Panc1 (cell line): ENCODE results near the gene CD22. TPM values are rescaled to one million over a fixed set of nuclear protein-coding genes. Genes with fewer than 3 reads are reported as not detected.

Experiments
- ATAC-seq: fragments of 200-7000 bp; cut with Tn5 transposase; 2 replicates; pipeline ENCODE4 v1.9.1; 2020; ENCODE audit warnings: mild to moderate bottlenecking, moderate library complexity
- BruUV-seq: library from RNA; stranded (reverse); fragments of 400-500 nt; replicated peaks from 2 replicates; lab custom pipeline; 2021; lab: Mats Ljungman, UMichigan
- CTCF ChIA-PET: fragments of 300-600 bp; sonication (Branson Sonifier 250); formaldehyde crosslinking; loops from one replicate; lab custom pipeline; 2022; ENCODE audit warnings: antibody characterized with exemption; lab: Charles Lee
- POLR2A ChIA-PET: fragments of 300-600 bp; sonication (Branson Sonifier 250); formaldehyde crosslinking; loops from one replicate; lab custom pipeline; 2022; ENCODE audit warnings: antibody characterized with exemption; lab: Charles Lee
- DNase-seq: peaks from one replicate; pipeline ENCODE4 v3.0.0-alpha.2; 2010; ENCODE audit warnings: low read depth, low spot score
- H3K27ac ChIP-seq: 2 replicates; pipeline ENCODE4 v1.5.1; 2011; ENCODE audit warnings: mild to moderate bottlenecking, low read length, inconsistent platforms
- H3K27me3 ChIP-seq: fragments of 200-500 bp; sonication (Bioruptor generic); 2 replicates; pipeline ENCODE4 v1.6.0; 2014; ENCODE audit warnings: low read length, inconsistent platforms; ENCODE audit not compliant: control insufficient read depth, insufficient read depth
- H3K36me3 ChIP-seq: fragments of 200-500 bp; sonication (Bioruptor generic); 2 replicates; pipeline ENCODE4 v1.5.1; 2014; ENCODE audit warnings: inconsistent platforms, mild to moderate bottlenecking, low read length, moderate library complexity; ENCODE audit not compliant: control insufficient read depth, insufficient read depth
- H3K4me1 ChIP-seq: 2 replicates; pipeline ENCODE4 v1.5.1; 2011; ENCODE audit warnings: inconsistent platforms, mild to moderate bottlenecking, low read length, moderate library complexity; ENCODE audit not compliant: control insufficient read depth, insufficient read depth
- H3K4me3 ChIP-seq, 2 experiments: 2 replicates each; pipeline ENCODE4 v1.5.1; 2011 to 2012; ENCODE audit warnings: low read depth in 2 of 2, low read length in 2 of 2, mild to moderate bottlenecking in 2 of 2, inconsistent platforms in 1 of 2, moderate library complexity in 1 of 2
- H3K9me3 ChIP-seq: fragments of 200-500 bp; sonication (Bioruptor generic); 2 replicates; pipeline ENCODE4 v1.5.1; 2014; ENCODE audit warnings: low read depth, mild to moderate bottlenecking, inconsistent platforms, low read length, moderate library complexity; ENCODE audit not compliant: control insufficient read depth, insufficient read depth
- POLR2AphosphoS5 ChIP-seq: IDR thresholded peaks from 2 replicates; pipeline ENCODE4 v1.6.1; 2012; ENCODE audit warnings: mild to moderate bottlenecking, low read depth, low read length, moderate library complexity
- SIN3A ChIP-seq: IDR thresholded peaks from 2 replicates; pipeline ENCODE4 v1.6.1; 2012; ENCODE audit warnings: low read depth, mild to moderate bottlenecking, low read length, moderate library complexity, borderline replicate concordance; ENCODE audit not compliant: insufficient read depth
- TCF7L2 ChIP-seq: IDR thresholded peaks from 2 replicates; pipeline ENCODE4 v1.6.1; 2011; ENCODE audit warnings: mild to moderate bottlenecking, low read depth, low read length, inconsistent platforms
- in situ Hi-C: cut with HindIII; loops from 2 replicates; pipeline ENCODE4 v1.10.0; 2016; ENCODE audit warnings: low sequenced_read_pairs, low pct_unique_long_range_greater_than_20kb
- intact Hi-C: fragments of 100-400 bp; cut with micrococcal nuclease; formaldehyde crosslinking; loops from one replicate; pipeline ENCODE4 v1.10.0; 2022; ENCODE audit not compliant: unreplicated experiment
- total RNA-seq: library from RNA; stranded (reverse); gene quantifications from one replicate; pipeline ENCODE4 v1.2.1, GENCODE V29; 2021; ENCODE audit not compliant: unreplicated experiment
- TF ChIP-seq, protein P1 (sequence below): fragments of 450-650 bp; IDR thresholded peaks from 2 replicates; pipeline ENCODE4 v1.5.1; 2017; ENCODE audit warnings: mild to moderate bottlenecking
- TF ChIP-seq, protein P2 (sequence below), 2 experiments: IDR thresholded peaks; 2 replicates each; pipeline ENCODE4 v1.6.1; 2011 to 2012; ENCODE audit warnings: low read depth in 2 of 2, control low read depth in 1 of 2, low read length in 1 of 2, mild to moderate bottlenecking in 1 of 2, moderate library complexity in 1 of 2; ENCODE audit not compliant: insufficient read depth in 1 of 2

CD22 gene
- total RNA-seq, 1 experiment from 2014 or later, result 0.74 TPM

DNA sequence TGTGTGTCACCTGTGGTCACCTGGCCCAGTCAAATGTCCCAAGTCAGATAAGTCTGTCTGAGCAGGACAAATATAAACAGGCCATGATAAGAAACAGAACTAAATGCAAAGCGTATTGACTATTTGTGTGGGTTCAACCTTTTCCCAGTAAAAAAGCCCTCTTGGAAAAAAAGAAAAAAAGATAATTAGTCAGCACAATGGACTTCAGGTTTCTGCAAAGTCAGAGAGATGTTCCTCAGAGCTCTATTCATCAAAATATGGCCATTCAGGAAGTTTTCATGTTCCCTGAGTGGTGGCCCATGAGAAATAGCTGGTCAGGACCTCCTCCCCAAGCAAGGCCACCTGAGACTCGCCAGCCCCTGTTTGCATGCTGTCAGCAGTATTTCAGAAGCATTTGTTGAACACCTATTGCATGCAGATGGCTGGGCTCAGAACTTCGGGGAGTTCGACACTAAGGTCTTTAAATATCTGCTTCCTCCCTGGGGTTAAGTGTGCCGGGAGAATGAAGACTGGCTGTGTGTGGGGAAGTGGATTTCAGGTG lies 32.0 kb downstream of the CD22 start:
- DNase-seq, result no peak
- no peak for TF ChIP-seq POLR2AphosphoS5
- TF ChIP-seq SIN3A, result no peak
- TF ChIP-seq, protein P1, sequence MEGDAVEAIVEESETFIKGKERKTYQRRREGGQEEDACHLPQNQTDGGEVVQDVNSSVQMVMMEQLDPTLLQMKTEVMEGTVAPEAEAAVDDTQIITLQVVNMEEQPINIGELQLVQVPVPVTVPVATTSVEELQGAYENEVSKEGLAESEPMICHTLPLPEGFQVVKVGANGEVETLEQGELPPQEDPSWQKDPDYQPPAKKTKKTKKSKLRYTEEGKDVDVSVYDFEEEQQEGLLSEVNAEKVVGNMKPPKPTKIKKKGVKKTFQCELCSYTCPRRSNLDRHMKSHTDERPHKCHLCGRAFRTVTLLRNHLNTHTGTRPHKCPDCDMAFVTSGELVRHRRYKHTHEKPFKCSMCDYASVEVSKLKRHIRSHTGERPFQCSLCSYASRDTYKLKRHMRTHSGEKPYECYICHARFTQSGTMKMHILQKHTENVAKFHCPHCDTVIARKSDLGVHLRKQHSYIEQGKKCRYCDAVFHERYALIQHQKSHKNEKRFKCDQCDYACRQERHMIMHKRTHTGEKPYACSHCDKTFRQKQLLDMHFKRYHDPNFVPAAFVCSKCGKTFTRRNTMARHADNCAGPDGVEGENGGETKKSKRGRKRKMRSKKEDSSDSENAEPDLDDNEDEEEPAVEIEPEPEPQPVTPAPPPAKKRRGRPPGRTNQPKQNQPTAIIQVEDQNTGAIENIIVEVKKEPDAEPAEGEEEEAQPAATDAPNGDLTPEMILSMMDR, result no peak
- BruUV-seq, result no TSS peak
- CTCF ChIA-PET, result no interaction called here
- Histone ChIP-seq H3K4me3 (no peak overlapping the region), H3K4me1 (no peaks in the 10 kb centered on the region), H3K27ac (no peak overlapping the region), H3K9me3 (no peaks in the 10 kb centered on the region), H3K27me3 (peaks cover 2% of the 10 kb centered on the region; the same call in 1 of the 2 replicates), H3K36me3 (no peaks in the 10 kb centered on the region)
- no peak for ATAC-seq
- in situ Hi-C loops, result no loop called here
- intact Hi-C loops, result no loop called here
- POLR2A ChIA-PET, result no interaction called here

DNA sequence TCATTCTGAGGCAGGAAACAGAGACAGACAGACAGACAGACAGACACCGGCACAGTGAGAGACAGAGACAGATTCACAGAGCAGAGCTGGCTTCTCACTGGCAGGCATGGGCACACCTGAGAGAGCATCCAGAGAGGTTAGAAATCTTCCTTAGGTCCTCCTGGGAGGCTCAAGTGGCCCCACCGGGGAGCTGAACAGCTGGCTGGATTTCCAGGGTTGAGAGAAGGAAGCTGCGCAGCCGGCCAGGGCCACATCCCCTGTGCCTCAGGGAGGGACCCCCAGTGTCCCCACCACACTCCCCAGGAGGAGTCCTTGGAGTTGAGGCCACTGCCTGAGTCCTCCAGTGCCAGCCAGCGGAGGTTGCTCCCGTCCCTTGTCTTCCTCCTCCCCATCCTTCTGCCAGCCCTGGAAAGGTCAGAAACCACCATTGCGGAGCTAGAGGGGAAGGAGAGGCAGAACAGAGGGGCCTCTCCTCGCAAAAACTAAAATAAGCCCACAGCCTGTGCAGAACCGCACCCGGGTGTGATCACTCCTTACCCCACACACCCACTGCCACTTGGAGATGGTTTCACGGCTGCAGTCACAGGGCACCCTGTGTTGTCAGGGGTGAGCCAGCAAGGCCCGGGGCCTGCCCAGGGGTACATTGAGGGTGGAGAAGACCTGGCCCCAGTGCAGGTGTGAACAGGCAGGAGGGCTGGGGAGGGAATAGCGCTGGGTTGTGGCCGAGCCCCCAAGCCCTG lies 33.4 kb downstream of the CD22 start:
- H3K4me3 ChIP-seq, result no peak overlapping the region
- POLR2A ChIA-PET, result no interaction called here

More for the DNA sequence above, 33.4 kb downstream of the CD22 start:
- in situ Hi-C loops, result no loop called here
- intact Hi-C loops, result no loop called here
- no peak for ATAC-seq
- no peaks in the 10 kb centered on the region for H3K36me3 ChIP-seq
- BruUV-seq, result no TSS peak
- no peak overlapping the region for H3K27ac ChIP-seq
- H3K9me3 ChIP-seq, result no peaks in the 10 kb centered on the region
- CTCF ChIA-PET, result no interaction called here
- H3K27me3 ChIP-seq, result peaks cover 2% of the 10 kb centered on the region; the same call in 1 of the 2 replicates
- H3K4me1 ChIP-seq, result no peaks in the 10 kb centered on the region
- TF ChIP-seq SIN3A, result no peak
- TF ChIP-seq, protein P1, result no peak
- no peak for TF ChIP-seq TCF7L2
- TF ChIP-seq, protein P2, sequence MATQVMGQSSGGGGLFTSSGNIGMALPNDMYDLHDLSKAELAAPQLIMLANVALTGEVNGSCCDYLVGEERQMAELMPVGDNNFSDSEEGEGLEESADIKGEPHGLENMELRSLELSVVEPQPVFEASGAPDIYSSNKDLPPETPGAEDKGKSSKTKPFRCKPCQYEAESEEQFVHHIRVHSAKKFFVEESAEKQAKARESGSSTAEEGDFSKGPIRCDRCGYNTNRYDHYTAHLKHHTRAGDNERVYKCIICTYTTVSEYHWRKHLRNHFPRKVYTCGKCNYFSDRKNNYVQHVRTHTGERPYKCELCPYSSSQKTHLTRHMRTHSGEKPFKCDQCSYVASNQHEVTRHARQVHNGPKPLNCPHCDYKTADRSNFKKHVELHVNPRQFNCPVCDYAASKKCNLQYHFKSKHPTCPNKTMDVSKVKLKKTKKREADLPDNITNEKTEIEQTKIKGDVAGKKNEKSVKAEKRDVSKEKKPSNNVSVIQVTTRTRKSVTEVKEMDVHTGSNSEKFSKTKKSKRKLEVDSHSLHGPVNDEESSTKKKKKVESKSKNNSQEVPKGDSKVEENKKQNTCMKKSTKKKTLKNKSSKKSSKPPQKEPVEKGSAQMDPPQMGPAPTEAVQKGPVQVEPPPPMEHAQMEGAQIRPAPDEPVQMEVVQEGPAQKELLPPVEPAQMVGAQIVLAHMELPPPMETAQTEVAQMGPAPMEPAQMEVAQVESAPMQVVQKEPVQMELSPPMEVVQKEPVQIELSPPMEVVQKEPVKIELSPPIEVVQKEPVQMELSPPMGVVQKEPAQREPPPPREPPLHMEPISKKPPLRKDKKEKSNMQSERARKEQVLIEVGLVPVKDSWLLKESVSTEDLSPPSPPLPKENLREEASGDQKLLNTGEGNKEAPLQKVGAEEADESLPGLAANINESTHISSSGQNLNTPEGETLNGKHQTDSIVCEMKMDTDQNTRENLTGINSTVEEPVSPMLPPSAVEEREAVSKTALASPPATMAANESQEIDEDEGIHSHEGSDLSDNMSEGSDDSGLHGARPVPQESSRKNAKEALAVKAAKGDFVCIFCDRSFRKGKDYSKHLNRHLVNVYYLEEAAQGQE (IDR thresholded peaks at IDR 0.05; ENCODE audit: insufficient read depth in 1 of 2, low read depth in 2 of 2, low read length in 1 of 2), result no peak
- no peak for TF ChIP-seq POLR2AphosphoS5
- DNase-seq, result no peak
